ENCODE measurements around the gene TNRC6C. TPM values are rescaled to one million over a fixed set of nuclear protein-coding genes. Genes with fewer than 3 reads are reported as not detected.

The TNRC6C gene
- total and polyA plus RNA-seq, 4 donors, result 1.3 to 7.7 (median 2.9) TPM

- Histone ChIP-seq H3K36me3 (ENCODE audit: control insufficient read depth in 4 of 4, insufficient read depth in 3 of 4, low read depth in 1 of 4, low read length in 3 of 4) (peaks cover 4 to 21% (median 13%) of the 10 kb centered on the region in 4 donors), H3K27me3 (ENCODE audit: control insufficient read depth in 4 of 4, insufficient read depth in 4 of 4, low read length in 3 of 4) (no peaks in the 10 kb centered on the region), H3K27ac (ENCODE audit: low read depth in 1 of 2, low read length in 2 of 2) (no peak overlapping the region), H3K4me3 (ENCODE audit: low read depth in 1 of 3, low read length in 3 of 3) (no peak overlapping the region), H3K4me1 (ENCODE audit: control insufficient read depth in 4 of 4, insufficient read depth in 4 of 4, low read length in 3 of 4) (no peaks in the 10 kb centered on the region), H3K9ac (ENCODE audit: low read depth in 1 of 2, low read length in 2 of 2) (no peak overlapping the region), H3K9me3 (ENCODE audit: control insufficient read depth in 4 of 4, low read length in 3 of 4) (no peaks in the 10 kb centered on the region)
- DNase-seq (ENCODE audit: low spot score), result no peak
- TF ChIP-seq GABPA (IDR thresholded peaks at IDR 0.05 in 1 of 2, conservative IDR thresholded peaks at IDR 0.05 in 1 of 2), result no peak
- TF ChIP-seq YY1 (IDR thresholded peaks at IDR 0.05), result no peak
- no peak for TF ChIP-seq MAX (IDR thresholded peaks at IDR 0.05)
- TF ChIP-seq NR2F2 (IDR thresholded peaks at IDR 0.05), result no peak
- TF ChIP-seq TAF1 (conservative IDR thresholded peaks at IDR 0.05), result no peak
- TF ChIP-seq HNF4A (conservative IDR thresholded peaks at IDR 0.05), result no peak
- no peak for TF ChIP-seq SP1 (IDR thresholded peaks at IDR 0.05)
- no peak for TF ChIP-seq ATF3 (IDR thresholded peaks at IDR 0.05)
- TF ChIP-seq, protein P1, sequence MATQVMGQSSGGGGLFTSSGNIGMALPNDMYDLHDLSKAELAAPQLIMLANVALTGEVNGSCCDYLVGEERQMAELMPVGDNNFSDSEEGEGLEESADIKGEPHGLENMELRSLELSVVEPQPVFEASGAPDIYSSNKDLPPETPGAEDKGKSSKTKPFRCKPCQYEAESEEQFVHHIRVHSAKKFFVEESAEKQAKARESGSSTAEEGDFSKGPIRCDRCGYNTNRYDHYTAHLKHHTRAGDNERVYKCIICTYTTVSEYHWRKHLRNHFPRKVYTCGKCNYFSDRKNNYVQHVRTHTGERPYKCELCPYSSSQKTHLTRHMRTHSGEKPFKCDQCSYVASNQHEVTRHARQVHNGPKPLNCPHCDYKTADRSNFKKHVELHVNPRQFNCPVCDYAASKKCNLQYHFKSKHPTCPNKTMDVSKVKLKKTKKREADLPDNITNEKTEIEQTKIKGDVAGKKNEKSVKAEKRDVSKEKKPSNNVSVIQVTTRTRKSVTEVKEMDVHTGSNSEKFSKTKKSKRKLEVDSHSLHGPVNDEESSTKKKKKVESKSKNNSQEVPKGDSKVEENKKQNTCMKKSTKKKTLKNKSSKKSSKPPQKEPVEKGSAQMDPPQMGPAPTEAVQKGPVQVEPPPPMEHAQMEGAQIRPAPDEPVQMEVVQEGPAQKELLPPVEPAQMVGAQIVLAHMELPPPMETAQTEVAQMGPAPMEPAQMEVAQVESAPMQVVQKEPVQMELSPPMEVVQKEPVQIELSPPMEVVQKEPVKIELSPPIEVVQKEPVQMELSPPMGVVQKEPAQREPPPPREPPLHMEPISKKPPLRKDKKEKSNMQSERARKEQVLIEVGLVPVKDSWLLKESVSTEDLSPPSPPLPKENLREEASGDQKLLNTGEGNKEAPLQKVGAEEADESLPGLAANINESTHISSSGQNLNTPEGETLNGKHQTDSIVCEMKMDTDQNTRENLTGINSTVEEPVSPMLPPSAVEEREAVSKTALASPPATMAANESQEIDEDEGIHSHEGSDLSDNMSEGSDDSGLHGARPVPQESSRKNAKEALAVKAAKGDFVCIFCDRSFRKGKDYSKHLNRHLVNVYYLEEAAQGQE (IDR thresholded peaks at IDR 0.05), result no peak
- TF ChIP-seq, protein P2, sequence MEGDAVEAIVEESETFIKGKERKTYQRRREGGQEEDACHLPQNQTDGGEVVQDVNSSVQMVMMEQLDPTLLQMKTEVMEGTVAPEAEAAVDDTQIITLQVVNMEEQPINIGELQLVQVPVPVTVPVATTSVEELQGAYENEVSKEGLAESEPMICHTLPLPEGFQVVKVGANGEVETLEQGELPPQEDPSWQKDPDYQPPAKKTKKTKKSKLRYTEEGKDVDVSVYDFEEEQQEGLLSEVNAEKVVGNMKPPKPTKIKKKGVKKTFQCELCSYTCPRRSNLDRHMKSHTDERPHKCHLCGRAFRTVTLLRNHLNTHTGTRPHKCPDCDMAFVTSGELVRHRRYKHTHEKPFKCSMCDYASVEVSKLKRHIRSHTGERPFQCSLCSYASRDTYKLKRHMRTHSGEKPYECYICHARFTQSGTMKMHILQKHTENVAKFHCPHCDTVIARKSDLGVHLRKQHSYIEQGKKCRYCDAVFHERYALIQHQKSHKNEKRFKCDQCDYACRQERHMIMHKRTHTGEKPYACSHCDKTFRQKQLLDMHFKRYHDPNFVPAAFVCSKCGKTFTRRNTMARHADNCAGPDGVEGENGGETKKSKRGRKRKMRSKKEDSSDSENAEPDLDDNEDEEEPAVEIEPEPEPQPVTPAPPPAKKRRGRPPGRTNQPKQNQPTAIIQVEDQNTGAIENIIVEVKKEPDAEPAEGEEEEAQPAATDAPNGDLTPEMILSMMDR (IDR thresholded peaks at IDR 0.05; ENCODE audit: low read depth, low read length, missing input control), result no peak
- no peak for TF ChIP-seq RXRA (IDR thresholded peaks at IDR 0.05)
- no peak for TF ChIP-seq HNF4G (IDR thresholded peaks at IDR 0.05)
- no peak for TF ChIP-seq FOXA1 (IDR thresholded peaks at IDR 0.05)
- no peak for TF ChIP-seq ZBTB33 (IDR thresholded peaks at IDR 0.05)
- TF ChIP-seq JUND (IDR thresholded peaks at IDR 0.05), result no peak
- WGBS, result 97% methylated on average over 5 of the region's 5 CpGs
Measured at GRCh38 chr17:78045316-78045715, 86.8 kb downstream of the TNRC6C start.

DNA sequence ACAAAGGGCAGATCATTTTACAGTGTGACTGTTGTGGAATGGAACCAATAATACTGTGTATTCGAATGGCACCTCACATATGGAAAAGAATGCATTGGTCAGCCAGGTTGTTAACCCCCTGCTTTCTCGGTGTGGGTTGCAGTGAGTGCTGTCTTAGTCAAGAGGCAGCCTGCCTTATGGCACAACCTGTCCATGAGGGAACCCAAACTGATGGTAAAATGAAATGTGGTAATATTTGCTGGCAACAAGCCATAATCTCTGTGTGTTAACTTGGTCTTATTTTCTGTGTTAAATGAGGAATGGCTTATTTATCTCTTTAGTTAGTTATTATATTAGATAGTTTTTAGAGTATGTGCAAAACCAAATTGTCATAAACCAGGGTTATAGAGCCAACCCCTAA, 88.4 kb downstream of the TNRC6C start:
- WGBS, result 90% methylated on average over 2 of the region's 2 CpGs
- Histone ChIP-seq H3K4me1 (ENCODE audit: control insufficient read depth in 4 of 4, insufficient read depth in 4 of 4, low read length in 3 of 4) (no peaks in the 10 kb centered on the region), H3K27me3 (ENCODE audit: control insufficient read depth in 4 of 4, insufficient read depth in 4 of 4, low read length in 3 of 4) (no peaks in the 10 kb centered on the region), H3K27ac (ENCODE audit: low read depth in 1 of 2, low read length in 2 of 2) (no peak overlapping the region), H3K9ac (ENCODE audit: low read depth in 1 of 2, low read length in 2 of 2) (no peak overlapping the region), H3K4me3 (ENCODE audit: low read depth in 1 of 3, low read length in 3 of 3) (no peak overlapping the region), H3K9me3 (ENCODE audit: control insufficient read depth in 4 of 4, low read length in 3 of 4) (no peaks in the 10 kb centered on the region), H3K36me3 (ENCODE audit: control insufficient read depth in 4 of 4, insufficient read depth in 3 of 4, low read depth in 1 of 4, low read length in 3 of 4) (peaks cover 4 to 25% (median 13%) of the 10 kb centered on the region in 4 donors)
- DNase-seq (ENCODE audit: low spot score), result no peak
- TF ChIP-seq TAF1 (conservative IDR thresholded peaks at IDR 0.05) (no peak), MAX (IDR thresholded peaks at IDR 0.05) (no peak), SP1 (IDR thresholded peaks at IDR 0.05) (no peak), HNF4G (IDR thresholded peaks at IDR 0.05) (no peak), RAD21 (IDR thresholded peaks at IDR 0.05) (no peak), EGR1 (IDR thresholded peaks at IDR 0.05; ENCODE audit: low read depth in 2 of 2) (no peak), RXRA (IDR thresholded peaks at IDR 0.05) (no peak), FOXA1 (IDR thresholded peaks at IDR 0.05) (no peak), ATF3 (IDR thresholded peaks at IDR 0.05) (no peak), HNF4A (conservative IDR thresholded peaks at IDR 0.05) (no peak), YY1 (IDR thresholded peaks at IDR 0.05) (no peak), GABPA (IDR thresholded peaks at IDR 0.05 in 1 of 2, conservative IDR thresholded peaks at IDR 0.05 in 1 of 2) (no peak), NR2F2 (IDR thresholded peaks at IDR 0.05) (no peak), ZBTB33 (IDR thresholded peaks at IDR 0.05) (no peak), JUND (IDR thresholded peaks at IDR 0.05) (no peak)
- TF ChIP-seq, protein P2 (IDR thresholded peaks at IDR 0.05; ENCODE audit: low read depth, low read length, missing input control), result no peak
